HEK293 (cell line): ENCODE results near the gene BLOC1S1.

Experiments used
- BCL11A ChIP-seq: fragments of 450-650 bp; formaldehyde crosslinking; IDR thresholded peaks from 2 replicates; pipeline ENCODE4 v1.5.1; 2016; ENCODE audit warnings: low read depth, missing biosample characterization, missing genetic modification characterization
- GLIS2 ChIP-seq: fragments of 450-650 bp; formaldehyde crosslinking; IDR thresholded peaks from 2 replicates; pipeline ENCODE4 v1.5.1; 2016; ENCODE audit warnings: missing biosample characterization, missing genetic modification characterization
- HOXD13 ChIP-seq: sonication (generic); formaldehyde crosslinking; IDR thresholded peaks from 2 replicates; pipeline ENCODE4 v1.8.0; 2022; ENCODE audit warnings: missing genetic modification reagents, borderline replicate concordance
- ZFP37 ChIP-seq: fragments of 450-650 bp; formaldehyde crosslinking; IDR thresholded peaks from 2 replicates; pipeline ENCODE4 v1.5.1; 2016; ENCODE audit warnings: missing biosample characterization, missing genetic modification characterization
- ZNF10 ChIP-seq: fragments of 450-650 bp; formaldehyde crosslinking; IDR thresholded peaks from 2 replicates; pipeline ENCODE4 v1.5.1; 2017; ENCODE audit warnings: missing biosample characterization, missing genetic modification characterization
- ZNF132 ChIP-seq: fragments of 450-650 bp; formaldehyde crosslinking; IDR thresholded peaks from 2 replicates; pipeline ENCODE4 v1.5.1; 2017; ENCODE audit warnings: missing biosample characterization, missing genetic modification characterization, borderline replicate concordance
- ZNF133 ChIP-seq: fragments of 450-650 bp; formaldehyde crosslinking; IDR thresholded peaks from 2 replicates; pipeline ENCODE4 v1.5.1; 2016; ENCODE audit warnings: missing biosample characterization, missing genetic modification characterization
- ZNF148 ChIP-seq: fragments of 450-650 bp; formaldehyde crosslinking; IDR thresholded peaks from 2 replicates; pipeline ENCODE4 v1.5.0; 2017; ENCODE audit warnings: missing biosample characterization, missing genetic modification characterization, borderline replicate concordance
- ZNF202 ChIP-seq: fragments of 450-650 bp; formaldehyde crosslinking; IDR thresholded peaks from 2 replicates; pipeline ENCODE4 v1.5.1; 2016; ENCODE audit warnings: missing biosample characterization, missing genetic modification characterization, borderline replicate concordance
- ZNF350 ChIP-seq: fragments of 450-650 bp; formaldehyde crosslinking; IDR thresholded peaks from 2 replicates; pipeline ENCODE4 v1.5.0; 2017; ENCODE audit warnings: missing biosample characterization, mild to moderate bottlenecking, missing genetic modification characterization
- ZNF513 ChIP-seq: fragments of 450-650 bp; IDR thresholded peaks from 2 replicates; pipeline ENCODE4 v1.5.1; 2018; ENCODE audit warnings: missing biosample characterization, missing genetic modification characterization
- ZNF549 ChIP-seq: fragments of 450-650 bp; IDR thresholded peaks from 2 replicates; pipeline ENCODE4 v1.5.1; 2018; ENCODE audit warnings: missing biosample characterization, missing genetic modification characterization, mild to moderate bottlenecking, inconsistent platforms, moderate library complexity
- ZNF654 ChIP-seq: fragments of 450-650 bp; formaldehyde crosslinking; IDR thresholded peaks from 2 replicates; pipeline ENCODE4 v1.5.1; 2016; ENCODE audit warnings: low read depth, missing biosample characterization, missing genetic modification characterization
- ZNF660 ChIP-seq: fragments of 450-650 bp; IDR thresholded peaks from 2 replicates; pipeline ENCODE4 v1.5.1; 2018; ENCODE audit warnings: missing biosample characterization, mild to moderate bottlenecking, missing genetic modification characterization
- ZNF701 ChIP-seq: fragments of 450-650 bp; formaldehyde crosslinking; IDR thresholded peaks from 2 replicates; pipeline ENCODE4 v1.5.1; 2016; ENCODE audit warnings: missing biosample characterization, missing genetic modification characterization
- ZNF704 ChIP-seq: fragments of 450-650 bp; formaldehyde crosslinking; IDR thresholded peaks from 2 replicates; pipeline ENCODE4 v1.5.1; 2016; ENCODE audit warnings: missing biosample characterization, missing genetic modification characterization
- ZNF747 ChIP-seq: fragments of 450-650 bp; formaldehyde crosslinking; IDR thresholded peaks from 2 replicates; pipeline ENCODE4 v1.5.1; 2016; ENCODE audit warnings: missing biosample characterization, missing genetic modification characterization
- TF ChIP-seq, protein P1 (sequence below): fragments of 450-650 bp; formaldehyde crosslinking; IDR thresholded peaks from 2 replicates; pipeline ENCODE4 v1.5.1; 2016; ENCODE audit warnings: missing biosample characterization, missing genetic modification characterization
- TF ChIP-seq, protein P2 (sequence below): fragments of 450-650 bp; formaldehyde crosslinking; IDR thresholded peaks from 2 replicates; pipeline ENCODE4 v1.5.1; 2016; ENCODE audit warnings: missing biosample characterization, missing genetic modification characterization, borderline replicate concordance
- TF ChIP-seq, protein P3 (sequence below): fragments of 450-650 bp; formaldehyde crosslinking; IDR thresholded peaks from 2 replicates; pipeline ENCODE4 v1.5.1; 2016; ENCODE audit warnings: missing biosample characterization, missing genetic modification characterization, borderline replicate concordance
- TF ChIP-seq, protein P4 (sequence below): fragments of 450-650 bp; formaldehyde crosslinking; IDR thresholded peaks from 2 replicates; pipeline ENCODE4 v1.5.1; 2016; ENCODE audit warnings: missing biosample characterization, missing genetic modification characterization

Gene BLOC1S1

DNA sequence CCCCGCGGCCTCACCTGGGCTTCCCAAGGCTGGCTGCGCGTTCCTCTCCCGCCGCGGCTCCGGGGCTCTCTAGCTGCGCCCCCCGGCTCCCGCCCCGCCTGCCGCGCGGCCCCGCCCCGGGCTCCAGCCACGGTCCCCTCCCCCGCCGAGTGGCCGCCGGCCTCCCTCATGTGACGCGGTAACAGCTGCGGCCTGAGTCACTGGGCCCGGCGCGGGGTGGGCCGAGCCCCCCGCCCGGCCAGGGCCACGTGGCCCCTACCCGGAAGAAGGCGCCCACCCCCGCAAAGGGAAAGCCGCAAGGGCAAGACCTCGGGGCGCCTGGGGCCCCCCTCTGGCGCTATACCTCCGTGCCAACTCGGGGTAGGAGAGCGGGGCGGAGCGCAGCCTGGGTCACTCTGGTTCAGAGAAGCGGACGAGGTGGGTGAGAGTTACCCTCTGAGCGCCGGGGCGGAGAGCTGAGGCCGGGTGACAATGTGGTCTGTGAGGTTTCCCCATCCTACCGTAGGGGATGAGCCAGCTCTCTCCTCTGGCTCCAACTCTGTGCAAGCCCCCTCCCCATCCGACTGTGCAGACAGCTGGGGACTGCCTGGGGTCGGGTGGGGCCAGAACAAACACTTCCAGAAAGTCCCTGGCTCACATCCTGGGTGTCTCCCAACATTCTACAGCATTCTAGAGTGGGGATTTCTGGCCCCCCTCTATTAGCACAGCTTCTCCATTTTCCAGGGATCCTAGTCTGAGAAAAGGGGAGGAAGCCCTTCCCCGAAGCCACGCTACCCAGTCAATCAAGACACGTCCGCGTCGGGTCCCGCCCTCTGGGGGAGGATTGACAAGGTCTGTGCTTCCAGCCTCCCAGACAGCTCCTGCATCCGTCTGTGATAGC is 13.3 kb downstream of the BLOC1S1 start, which contains the start of gene CD63 (continued):
- TF ChIP-seq HOXD13 (CRISPR knock-in tag) (no peak), ZNF513 (no peak), ZNF133 (tag by site-specific recombination) (no peak), ZNF202 (tag by site-specific recombination) (no peak), GLIS2 (tag by site-specific recombination) (peak; percentile 98), ZFP37 (tag by site-specific recombination) (no peak; the same call in 1 of the 2 replicates), ZNF148 (no peak), ZNF549 (tag by site-specific recombination) (no peak), ZNF701 (tag by site-specific recombination) (no peak), ZNF350 (tag by site-specific recombination) (no peak), ZNF10 (tag by site-specific recombination) (no peak), BCL11A (peak; percentile 67; the same call in 1 of the 2 replicates), ZNF660 (no peak; the same call in 1 of the 2 replicates), ZNF654 (no peak), ZNF704 (tag by site-specific recombination) (peak; percentile 32; the same call in 1 of the 2 replicates), ZNF132 (tag by site-specific recombination) (no peak), ZNF747 (tag by site-specific recombination) (no peak)
- TF ChIP-seq, protein P1, sequence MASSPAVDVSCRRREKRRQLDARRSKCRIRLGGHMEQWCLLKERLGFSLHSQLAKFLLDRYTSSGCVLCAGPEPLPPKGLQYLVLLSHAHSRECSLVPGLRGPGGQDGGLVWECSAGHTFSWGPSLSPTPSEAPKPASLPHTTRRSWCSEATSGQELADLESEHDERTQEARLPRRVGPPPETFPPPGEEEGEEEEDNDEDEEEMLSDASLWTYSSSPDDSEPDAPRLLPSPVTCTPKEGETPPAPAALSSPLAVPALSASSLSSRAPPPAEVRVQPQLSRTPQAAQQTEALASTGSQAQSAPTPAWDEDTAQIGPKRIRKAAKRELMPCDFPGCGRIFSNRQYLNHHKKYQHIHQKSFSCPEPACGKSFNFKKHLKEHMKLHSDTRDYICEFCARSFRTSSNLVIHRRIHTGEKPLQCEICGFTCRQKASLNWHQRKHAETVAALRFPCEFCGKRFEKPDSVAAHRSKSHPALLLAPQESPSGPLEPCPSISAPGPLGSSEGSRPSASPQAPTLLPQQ: peak; percentile 69; the same call in 1 of the 2 replicates
- TF ChIP-seq, protein P2, sequence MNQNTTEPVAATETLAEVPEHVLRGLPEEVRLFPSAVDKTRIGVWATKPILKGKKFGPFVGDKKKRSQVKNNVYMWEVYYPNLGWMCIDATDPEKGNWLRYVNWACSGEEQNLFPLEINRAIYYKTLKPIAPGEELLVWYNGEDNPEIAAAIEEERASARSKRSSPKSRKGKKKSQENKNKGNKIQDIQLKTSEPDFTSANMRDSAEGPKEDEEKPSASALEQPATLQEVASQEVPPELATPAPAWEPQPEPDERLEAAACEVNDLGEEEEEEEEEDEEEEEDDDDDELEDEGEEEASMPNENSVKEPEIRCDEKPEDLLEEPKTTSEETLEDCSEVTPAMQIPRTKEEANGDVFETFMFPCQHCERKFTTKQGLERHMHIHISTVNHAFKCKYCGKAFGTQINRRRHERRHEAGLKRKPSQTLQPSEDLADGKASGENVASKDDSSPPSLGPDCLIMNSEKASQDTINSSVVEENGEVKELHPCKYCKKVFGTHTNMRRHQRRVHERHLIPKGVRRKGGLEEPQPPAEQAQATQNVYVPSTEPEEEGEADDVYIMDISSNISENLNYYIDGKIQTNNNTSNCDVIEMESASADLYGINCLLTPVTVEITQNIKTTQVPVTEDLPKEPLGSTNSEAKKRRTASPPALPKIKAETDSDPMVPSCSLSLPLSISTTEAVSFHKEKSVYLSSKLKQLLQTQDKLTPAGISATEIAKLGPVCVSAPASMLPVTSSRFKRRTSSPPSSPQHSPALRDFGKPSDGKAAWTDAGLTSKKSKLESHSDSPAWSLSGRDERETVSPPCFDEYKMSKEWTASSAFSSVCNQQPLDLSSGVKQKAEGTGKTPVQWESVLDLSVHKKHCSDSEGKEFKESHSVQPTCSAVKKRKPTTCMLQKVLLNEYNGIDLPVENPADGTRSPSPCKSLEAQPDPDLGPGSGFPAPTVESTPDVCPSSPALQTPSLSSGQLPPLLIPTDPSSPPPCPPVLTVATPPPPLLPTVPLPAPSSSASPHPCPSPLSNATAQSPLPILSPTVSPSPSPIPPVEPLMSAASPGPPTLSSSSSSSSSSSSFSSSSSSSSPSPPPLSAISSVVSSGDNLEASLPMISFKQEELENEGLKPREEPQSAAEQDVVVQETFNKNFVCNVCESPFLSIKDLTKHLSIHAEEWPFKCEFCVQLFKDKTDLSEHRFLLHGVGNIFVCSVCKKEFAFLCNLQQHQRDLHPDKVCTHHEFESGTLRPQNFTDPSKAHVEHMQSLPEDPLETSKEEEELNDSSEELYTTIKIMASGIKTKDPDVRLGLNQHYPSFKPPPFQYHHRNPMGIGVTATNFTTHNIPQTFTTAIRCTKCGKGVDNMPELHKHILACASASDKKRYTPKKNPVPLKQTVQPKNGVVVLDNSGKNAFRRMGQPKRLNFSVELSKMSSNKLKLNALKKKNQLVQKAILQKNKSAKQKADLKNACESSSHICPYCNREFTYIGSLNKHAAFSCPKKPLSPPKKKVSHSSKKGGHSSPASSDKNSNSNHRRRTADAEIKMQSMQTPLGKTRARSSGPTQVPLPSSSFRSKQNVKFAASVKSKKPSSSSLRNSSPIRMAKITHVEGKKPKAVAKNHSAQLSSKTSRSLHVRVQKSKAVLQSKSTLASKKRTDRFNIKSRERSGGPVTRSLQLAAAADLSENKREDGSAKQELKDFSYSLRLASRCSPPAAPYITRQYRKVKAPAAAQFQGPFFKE (tag by site-specific recombination): no peak; the same call in 1 of the 2 replicates
- TF ChIP-seq, protein P3, sequence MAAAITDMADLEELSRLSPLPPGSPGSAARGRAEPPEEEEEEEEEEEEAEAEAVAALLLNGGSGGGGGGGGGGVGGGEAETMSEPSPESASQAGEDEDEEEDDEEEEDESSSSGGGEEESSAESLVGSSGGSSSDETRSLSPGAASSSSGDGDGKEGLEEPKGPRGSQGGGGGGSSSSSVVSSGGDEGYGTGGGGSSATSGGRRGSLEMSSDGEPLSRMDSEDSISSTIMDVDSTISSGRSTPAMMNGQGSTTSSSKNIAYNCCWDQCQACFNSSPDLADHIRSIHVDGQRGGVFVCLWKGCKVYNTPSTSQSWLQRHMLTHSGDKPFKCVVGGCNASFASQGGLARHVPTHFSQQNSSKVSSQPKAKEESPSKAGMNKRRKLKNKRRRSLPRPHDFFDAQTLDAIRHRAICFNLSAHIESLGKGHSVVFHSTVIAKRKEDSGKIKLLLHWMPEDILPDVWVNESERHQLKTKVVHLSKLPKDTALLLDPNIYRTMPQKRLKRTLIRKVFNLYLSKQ (tag by site-specific recombination): no peak
- TF ChIP-seq, protein P4, sequence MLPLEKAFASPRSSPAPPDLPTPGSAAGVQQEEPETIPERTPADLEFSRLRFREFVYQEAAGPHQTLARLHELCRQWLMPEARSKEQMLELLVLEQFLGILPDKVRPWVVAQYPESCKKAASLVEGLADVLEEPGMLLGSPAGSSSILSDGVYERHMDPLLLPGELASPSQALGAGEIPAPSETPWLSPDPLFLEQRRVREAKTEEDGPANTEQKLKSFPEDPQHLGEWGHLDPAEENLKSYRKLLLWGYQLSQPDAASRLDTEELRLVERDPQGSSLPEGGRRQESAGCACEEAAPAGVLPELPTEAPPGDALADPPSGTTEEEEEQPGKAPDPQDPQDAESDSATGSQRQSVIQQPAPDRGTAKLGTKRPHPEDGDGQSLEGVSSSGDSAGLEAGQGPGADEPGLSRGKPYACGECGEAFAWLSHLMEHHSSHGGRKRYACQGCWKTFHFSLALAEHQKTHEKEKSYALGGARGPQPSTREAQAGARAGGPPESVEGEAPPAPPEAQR: no peak
